Testis (tissue), 2 donors: ENCODE results near the gene PROZ.

Experiments
- CTCF ChIP-seq, 3 experiments: fragments of 450-650 bp in 2 of 3; fragments of 200-600 bp in 1 of 3; sonication (generic) in 1 of 3; IDR thresholded peaks; one replicate each; pipeline ENCODE4 v1.5.1; 2016 to 2019; ENCODE audit warnings: antibody characterized with exemption in 3 of 3, mild to moderate bottlenecking in 2 of 3, moderate library complexity in 1 of 3
- POLR2A ChIP-seq: fragments of 450-650 bp; IDR thresholded peaks from one replicate; pipeline ENCODE4 v1.6.1; 2017; ENCODE audit warnings: antibody characterized with exemption, mild to moderate bottlenecking, moderate library complexity

GRCh38 chr13:113220141-113220598 lies 61.7 kb downstream of the PROZ start:
- TF ChIP-seq CTCF (IDR thresholded peaks at IDR 0.05) = no peak
- TF ChIP-seq POLR2A = no peak
